AML-193 (cell line): ENCODE data around the gene PBXIP1.
"Not testable (repeated sequence)": the region's sequence is repeated elsewhere in the genome, so short reads cannot be mapped to it uniquely, and the experiment has no call there.

Experiments used
- DNase-seq, 2 experiments: peaks; one replicate each; lab custom pipeline; 2025; lab: John Stamatoyannopoulos, UW

PBXIP1 gene

GRCh38 chr1:154936555-154937084 lies 19.3 kb downstream of the PBXIP1 start, which contains the start of gene PMVK:
Gene PMVK (minus strand): TSS chr1:154936719. CDS start chr1:154936685, 34 bp downstream.
- peak; percentile 87 to 92 for DNase-seq

GRCh38 chr1:154935749-154936554 lies 19.9 kb downstream of the PBXIP1 start:
- DNase-seq: no peak

GRCh38 chr1:154934358-154934948 lies 21.4 kb downstream of the PBXIP1 start:
- DNase-seq: no peak

DNA sequence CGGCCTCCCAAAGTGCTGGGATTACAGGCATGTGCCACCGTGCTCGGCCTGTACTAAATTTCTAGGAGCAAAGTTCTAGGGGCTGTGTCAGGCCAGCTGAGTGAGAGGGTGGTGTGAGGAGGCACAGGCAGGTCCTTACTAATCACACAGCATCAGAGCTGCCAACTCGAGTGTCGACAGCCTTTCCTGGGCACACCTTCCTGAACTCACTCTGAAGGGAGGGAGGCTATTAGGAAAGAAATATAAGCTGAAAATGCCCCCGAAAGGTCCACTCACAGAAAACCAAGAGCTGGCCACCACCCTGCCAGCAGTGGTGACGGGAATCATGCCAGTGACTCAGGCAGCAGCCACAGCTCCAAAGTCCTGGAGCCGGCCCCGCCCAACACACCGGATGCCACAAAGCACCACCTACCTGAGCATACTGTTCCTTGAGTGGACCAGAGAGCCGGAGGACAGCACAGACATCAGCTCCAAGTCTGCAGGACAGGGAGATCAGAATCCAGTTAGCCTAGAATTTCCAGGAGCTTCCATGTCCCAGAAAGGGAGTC lies 23.9 kb downstream of the PBXIP1 start:
- DNase-seq: no peak

GRCh38 chr1:154926201-154926600 lies 29.7 kb downstream of the PBXIP1 start:
- no peak for DNase-seq

DNA sequence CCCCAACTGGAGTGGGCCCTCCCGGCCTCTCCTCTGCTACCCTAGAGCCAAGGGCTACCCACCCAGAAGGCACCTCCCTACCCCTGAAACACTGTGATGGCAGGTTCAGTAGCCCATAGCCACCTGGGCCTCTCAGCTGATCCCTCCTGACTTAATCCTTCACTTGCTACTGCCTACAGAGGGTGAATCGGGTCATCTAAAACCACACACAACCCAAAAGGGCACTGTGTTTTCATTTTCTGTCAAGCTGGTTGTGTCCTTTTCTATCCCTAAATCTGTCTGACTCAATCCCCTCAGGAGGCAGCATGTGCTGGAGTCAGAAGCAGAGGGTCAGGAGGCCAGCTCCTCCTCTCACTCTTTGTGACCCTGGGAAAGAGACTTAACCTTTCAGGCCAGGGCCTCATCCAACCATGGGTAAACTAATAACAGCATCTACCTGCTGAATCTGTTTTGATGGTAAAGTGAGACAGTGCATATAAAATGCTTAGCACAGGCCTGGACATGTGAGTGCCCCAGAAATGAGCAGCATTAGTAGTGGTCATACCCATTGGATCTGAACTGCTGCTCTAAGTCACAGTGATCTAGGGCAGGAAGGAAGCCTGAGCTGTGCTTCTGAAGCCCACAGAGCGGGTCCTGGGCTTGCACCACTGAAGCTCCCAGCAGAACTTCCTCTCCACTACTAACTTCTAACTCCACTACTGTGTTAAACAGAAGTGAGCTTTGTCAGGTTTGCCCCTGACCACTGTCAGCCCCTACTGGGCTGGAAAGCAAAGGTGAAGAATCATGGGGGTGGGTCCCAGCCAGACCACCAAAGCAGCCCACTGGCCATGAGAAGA lies 30.3 kb downstream of the PBXIP1 start:
- peak; percentile 57 to 69 for DNase-seq

DNA sequence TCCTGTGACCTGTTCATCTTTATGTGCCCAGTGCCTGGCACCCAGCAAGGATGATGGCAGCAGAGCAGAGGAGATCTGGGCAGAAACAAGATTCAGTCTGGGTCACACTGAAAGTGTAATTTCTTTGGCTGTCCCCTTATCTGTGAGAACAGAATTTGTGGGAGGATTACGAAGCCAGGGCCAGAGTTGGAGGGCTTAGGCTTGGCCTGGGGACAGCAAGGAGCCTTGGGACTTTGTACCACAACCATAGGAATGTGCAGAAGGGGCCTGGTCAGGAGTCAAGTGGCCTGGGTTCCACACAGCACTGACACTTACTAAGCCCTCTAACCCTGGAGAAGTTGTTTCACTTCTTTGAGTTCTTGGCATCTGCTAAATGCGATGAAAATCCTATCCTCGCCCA lies 32.2 kb downstream of the PBXIP1 start:
- no peak for DNase-seq

GRCh38 chr1:154913273-154913672 lies 42.6 kb downstream of the PBXIP1 start:
- no peak for DNase-seq

DNA sequence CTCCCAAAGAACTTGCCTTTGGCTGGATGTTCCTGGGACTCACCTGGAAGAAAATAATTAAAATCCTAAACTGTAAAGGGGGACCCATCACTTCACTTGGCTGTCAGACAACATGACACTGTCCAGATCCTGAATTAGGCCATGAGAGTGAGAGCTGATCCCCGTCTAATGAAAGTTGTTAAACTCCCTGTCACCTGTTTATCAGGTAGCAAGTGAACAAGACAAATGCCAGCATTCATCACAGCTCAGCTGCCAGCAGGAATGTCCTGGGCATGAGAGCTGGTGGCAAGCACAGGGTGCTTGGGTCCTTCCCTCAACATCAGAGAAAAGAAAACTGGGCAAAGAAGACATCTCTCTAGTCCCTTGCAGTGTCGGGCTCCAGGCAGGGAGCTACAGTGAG lies 43.1 kb downstream of the PBXIP1 start:
- DNase-seq: no peak

DNA sequence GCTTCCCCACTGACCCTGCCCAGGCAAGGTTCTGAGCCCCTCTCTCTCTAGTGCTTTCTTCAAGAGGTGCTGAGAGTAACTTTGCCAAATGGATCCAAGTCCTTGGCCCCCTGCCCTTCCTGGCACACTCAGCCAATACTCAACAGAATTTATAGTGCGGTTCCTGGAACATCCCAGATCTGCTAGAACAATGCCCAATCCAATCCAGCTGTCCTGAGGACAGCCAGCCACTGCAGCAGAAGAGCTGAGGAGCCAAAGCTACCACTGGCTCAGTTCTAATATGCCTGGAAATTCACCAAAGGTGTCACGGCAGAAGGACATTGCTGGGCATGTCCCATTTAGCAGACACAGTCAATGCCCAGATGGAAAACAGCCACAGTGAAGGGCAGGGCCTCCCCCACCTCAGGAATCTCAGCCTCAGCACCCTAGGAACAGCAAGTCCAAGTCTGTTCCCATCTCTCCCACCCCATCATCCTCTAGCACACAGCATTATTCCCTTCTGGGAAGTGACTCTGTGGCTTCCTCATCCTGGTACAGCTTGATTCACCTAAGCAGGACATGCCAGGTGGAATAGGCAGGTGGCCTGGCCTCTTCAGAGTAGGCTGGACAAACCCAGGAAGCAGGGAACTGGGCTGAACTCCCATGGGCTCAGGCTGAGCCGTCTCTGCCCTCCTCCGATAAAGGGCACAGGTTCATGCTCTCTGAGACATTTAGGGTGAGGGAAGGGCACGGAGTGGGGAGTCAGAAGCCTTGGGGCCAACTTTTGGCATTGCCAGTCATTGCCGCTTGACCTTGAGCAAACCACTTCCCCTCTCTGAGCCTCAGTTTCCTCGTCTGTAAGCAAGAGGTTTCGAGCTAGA lies 44.0 kb downstream of the PBXIP1 start:
- DNase-seq: no peak

- DNase-seq: no peak
Observed at GRCh38 chr1:154910851-154911250, 45.0 kb downstream of the PBXIP1 start.

DNA sequence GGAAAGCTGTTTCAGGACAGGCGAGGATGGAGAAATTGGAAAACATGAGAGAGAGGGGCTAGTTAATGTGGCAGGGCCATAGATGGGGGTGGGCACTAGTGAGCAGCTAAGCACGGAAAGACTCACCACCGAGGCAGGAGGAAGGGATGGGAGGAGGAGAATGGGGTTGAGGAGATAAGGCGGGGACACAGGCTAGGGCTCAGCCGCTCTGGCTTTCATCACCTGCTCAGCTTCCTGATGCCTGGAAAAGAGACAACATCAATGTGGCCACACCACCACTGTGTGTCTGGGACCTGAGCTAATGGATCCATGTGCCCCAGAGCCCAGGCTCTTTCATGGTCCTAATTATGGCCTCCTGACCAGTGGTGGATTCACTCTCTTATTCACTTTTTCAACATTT lies 47.0 kb downstream of the PBXIP1 start:
- no peak for DNase-seq

- not testable (repeated sequence) for DNase-seq
Observed at GRCh38 chr1:154908129-154908528, 47.8 kb downstream of the PBXIP1 start.

GRCh38 chr1:154906621-154907081 lies 49.2 kb downstream of the PBXIP1 start:
- peak; percentile 2 to 16 for DNase-seq

DNA sequence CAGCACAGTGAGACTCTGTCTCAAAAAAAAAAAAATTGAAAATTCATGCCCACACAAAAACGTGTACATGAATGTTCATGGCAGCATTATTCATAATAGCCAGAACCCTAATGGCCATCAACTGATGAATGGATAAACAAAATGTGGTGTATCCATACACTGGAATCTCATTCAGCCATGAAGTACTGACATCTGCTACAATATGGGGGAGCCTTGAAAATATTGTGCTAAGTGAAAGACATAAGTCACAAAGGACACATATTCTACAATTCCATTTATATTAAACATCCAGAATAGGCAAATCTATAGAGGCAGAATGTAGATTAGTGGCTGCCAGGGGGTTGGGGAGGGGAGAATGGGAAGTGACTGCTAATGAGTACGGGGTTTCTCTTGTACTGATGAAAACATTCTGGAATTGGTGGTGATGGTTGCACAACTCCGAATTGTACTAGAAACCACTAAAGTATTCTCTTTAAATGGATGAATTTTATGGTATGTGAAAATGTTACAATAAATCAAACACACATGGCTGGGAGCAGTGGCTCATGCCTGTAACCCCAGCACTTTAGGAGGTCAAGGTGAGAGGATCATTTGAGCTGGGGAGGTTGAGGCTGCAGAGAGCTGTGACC lies 52.8 kb downstream of the PBXIP1 start:
- no peak for DNase-seq

DNA sequence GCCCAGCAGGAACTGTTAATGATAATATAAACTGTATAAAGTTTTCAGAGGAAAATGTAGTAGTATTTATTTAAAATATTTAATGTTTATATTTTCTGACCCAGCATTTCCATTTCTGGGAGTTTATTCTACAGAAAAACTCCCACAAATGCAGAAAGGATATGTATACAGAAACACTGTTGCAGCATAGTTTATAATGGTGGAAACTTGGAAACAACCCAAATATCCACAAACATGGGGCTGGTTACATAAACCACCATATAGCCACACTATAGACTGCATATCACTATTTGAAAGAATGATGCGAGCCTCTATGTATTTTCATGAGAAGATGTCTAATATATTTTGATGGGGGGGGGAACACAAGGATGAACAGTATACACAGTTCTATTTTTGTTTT lies 54.3 kb downstream of the PBXIP1 start:
- DNase-seq: no peak

- DNase-seq: no peak
Observed at GRCh38 chr1:154899041-154899440, 56.9 kb downstream of the PBXIP1 start.

DNA sequence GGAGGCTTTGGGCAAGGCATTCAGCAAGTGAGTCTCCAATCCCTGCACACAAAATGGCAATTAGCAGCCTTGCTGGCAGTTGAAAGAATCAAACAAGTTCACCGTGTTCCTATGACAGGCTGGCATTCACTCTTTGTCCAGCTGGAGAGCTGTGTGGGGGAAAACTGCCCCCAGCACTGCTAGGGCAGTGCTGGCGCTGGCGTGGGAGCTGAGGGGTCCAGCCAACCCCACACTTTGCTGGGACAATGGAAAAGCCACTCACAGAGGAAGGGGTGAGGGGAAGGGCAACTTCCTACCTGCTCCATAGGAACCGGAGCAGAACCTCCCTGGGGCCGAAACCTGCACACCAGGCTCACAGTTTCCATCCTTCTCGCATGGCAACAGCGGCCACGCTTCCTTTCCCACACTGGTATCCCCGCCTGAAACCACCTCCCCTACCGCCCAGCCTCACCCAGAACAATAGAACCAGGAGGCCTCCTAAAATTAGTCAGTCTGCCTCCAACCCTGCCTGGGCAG lies 59.1 kb downstream of the PBXIP1 start:
- DNase-seq: no peak

DNA sequence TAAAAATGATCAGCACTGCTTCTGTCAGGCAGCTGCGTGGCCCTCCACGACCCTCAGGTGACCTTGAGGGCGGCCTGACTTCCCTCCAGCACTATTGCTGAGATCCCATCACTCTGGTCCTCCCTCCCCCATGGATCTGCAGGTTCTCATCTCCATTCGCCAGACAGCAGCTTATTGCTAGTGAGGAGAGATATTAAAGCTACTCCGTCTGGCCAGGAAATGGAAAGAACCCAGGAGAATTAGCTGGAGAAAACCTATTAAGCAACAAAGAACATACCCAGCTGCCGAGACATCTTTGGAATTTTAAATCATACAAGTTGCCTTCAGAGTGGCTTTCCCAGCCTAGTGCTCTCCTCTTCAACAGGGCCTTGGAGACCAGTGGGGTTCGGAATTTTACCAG lies 60.1 kb downstream of the PBXIP1 start:
- DNase-seq: no peak
